KMS-11 (cell line): ENCODE data around the gene FDXACB1.

Experiments
- H2AFZ ChIP-seq: fragments of 200-600 bp; sonication (generic); 2 replicates; pipeline ENCODE4 v1.6.1; 2016; ENCODE audit warnings: antibody characterized with exemption, mixed run types, low read depth
- H3K27ac ChIP-seq: fragments of 200-600 bp; sonication (generic); 2 replicates; pipeline ENCODE4 v1.6.1; 2016; ENCODE audit warnings: mild to moderate bottlenecking, mixed run types
- H3K27me3 ChIP-seq: fragments of 200-600 bp; sonication (generic); 2 replicates; pipeline ENCODE4 v1.6.1; 2017; ENCODE audit warnings: mild to moderate bottlenecking, low read depth, mixed run types, moderate library complexity; ENCODE audit not compliant: insufficient read depth
- H3K36me3 ChIP-seq: fragments of 200-600 bp; sonication (generic); 2 replicates; pipeline ENCODE4 v1.6.1; 2017; ENCODE audit warnings: mild to moderate bottlenecking, mixed run types; ENCODE audit not compliant: insufficient read depth
- H3K4me1 ChIP-seq: fragments of 200-600 bp; sonication (generic); 2 replicates; pipeline ENCODE4 v1.6.1; 2016; ENCODE audit warnings: mild to moderate bottlenecking, low read depth, mixed run types; ENCODE audit not compliant: poor library complexity, severe bottlenecking
- H3K4me2 ChIP-seq: fragments of 200-600 bp; sonication (generic); 2 replicates; pipeline ENCODE4 v1.7.0; 2016; ENCODE audit warnings: mild to moderate bottlenecking, mixed run types
- H3K4me3 ChIP-seq: fragments of 200-600 bp; sonication (generic); IDR thresholded peaks from 2 replicates; pipeline ENCODE4 v1.6.1; 2017; ENCODE audit warnings: low read depth, low read length, mixed read lengths; ENCODE audit not compliant: insufficient read depth
- H3K79me2 ChIP-seq: fragments of 200-600 bp; sonication (generic); 2 replicates; pipeline ENCODE4 v1.6.1; 2016; ENCODE audit warnings: low read depth, mixed run types; ENCODE audit not compliant: insufficient read depth
- H3K9ac ChIP-seq: fragments of 200-600 bp; sonication (generic); 2 replicates; pipeline ENCODE4 v1.6.1; 2016; ENCODE audit warnings: mild to moderate bottlenecking, mixed run types
- H4K20me1 ChIP-seq: fragments of 200-600 bp; sonication (generic); 2 replicates; pipeline ENCODE4 v1.6.1; 2016; ENCODE audit warnings: mild to moderate bottlenecking, mixed run types; ENCODE audit not compliant: insufficient read depth
- TF ChIP-seq, protein P1 (sequence below): fragments of 200-600 bp; sonication (generic); conservative IDR thresholded peaks from 2 replicates; pipeline ENCODE4 v1.6.1; 2017; ENCODE audit warnings: low read depth, mild to moderate bottlenecking, antibody characterized with exemption, low read length, moderate library complexity, mixed read lengths

Gene FDXACB1

DNA sequence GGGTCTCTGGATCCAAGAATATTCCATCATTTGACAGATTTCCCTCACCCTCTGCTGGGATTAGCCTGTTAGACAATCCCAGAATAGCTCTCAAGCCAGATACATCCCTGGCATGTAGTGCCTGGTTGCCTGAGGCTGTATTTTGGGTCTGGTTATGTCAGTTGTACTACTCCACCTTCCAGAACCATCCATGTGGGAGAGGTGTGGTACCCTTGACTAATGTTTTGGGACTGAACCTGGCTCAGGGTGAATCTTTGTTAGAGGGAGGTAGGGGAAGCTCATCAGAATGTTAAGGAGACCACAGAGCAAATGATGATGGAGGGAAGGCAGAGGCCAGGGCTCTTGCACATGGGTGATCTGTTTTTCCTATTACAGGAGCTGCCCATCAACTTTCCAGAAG, 45.0 kb upstream of the FDXACB1 start:
- TF ChIP-seq, protein P1, sequence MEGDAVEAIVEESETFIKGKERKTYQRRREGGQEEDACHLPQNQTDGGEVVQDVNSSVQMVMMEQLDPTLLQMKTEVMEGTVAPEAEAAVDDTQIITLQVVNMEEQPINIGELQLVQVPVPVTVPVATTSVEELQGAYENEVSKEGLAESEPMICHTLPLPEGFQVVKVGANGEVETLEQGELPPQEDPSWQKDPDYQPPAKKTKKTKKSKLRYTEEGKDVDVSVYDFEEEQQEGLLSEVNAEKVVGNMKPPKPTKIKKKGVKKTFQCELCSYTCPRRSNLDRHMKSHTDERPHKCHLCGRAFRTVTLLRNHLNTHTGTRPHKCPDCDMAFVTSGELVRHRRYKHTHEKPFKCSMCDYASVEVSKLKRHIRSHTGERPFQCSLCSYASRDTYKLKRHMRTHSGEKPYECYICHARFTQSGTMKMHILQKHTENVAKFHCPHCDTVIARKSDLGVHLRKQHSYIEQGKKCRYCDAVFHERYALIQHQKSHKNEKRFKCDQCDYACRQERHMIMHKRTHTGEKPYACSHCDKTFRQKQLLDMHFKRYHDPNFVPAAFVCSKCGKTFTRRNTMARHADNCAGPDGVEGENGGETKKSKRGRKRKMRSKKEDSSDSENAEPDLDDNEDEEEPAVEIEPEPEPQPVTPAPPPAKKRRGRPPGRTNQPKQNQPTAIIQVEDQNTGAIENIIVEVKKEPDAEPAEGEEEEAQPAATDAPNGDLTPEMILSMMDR: no peak
- no peak overlapping the region for H3K27ac ChIP-seq
- no peaks in the 10 kb centered on the region for H3K79me2 ChIP-seq
- no peak overlapping the region for H2AFZ ChIP-seq
- H3K36me3 ChIP-seq: no peaks in the 10 kb centered on the region
- no peak overlapping the region for H3K9ac ChIP-seq
- H4K20me1 ChIP-seq: no peaks in the 10 kb centered on the region
- H3K4me3 ChIP-seq: no peak overlapping the region
- no peak overlapping the region for H3K4me2 ChIP-seq
- no peaks in the 10 kb centered on the region for H3K27me3 ChIP-seq
- peaks cover 16% of the 10 kb centered on the region for H3K4me1 ChIP-seq

DNA sequence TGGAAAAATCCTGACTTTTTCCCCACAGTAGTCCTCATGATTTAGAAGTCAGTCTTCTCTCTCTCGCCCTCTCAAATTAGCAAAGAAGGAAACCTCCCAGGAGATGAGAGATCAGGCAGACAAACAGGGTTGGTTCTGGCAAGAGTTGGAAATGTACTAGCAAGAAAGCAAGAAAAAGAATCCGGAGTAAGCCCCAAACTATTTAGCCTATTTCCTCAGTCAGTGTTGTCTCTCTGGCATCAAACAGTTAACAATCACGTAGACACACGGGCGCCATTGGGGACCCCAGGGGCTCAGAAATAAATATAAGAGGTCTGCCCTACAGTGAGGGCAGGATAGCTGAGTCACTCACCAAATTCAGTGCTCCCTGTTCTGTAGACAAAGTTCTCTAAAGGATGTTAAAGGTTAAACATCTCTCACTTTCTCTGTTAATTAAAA, 44.4 kb upstream of the FDXACB1 start:
- Histone ChIP-seq H2AFZ (no peak overlapping the region), H3K36me3 (no peaks in the 10 kb centered on the region), H3K27me3 (no peaks in the 10 kb centered on the region), H3K4me3 (no peak overlapping the region), H3K9ac (no peak overlapping the region), H3K4me1 (peaks cover 21% of the 10 kb centered on the region), H3K27ac (no peak overlapping the region), H3K4me2 (no peak overlapping the region), H4K20me1 (no peaks in the 10 kb centered on the region), H3K79me2 (no peaks in the 10 kb centered on the region)
- TF ChIP-seq, protein P1: no peak

DNA sequence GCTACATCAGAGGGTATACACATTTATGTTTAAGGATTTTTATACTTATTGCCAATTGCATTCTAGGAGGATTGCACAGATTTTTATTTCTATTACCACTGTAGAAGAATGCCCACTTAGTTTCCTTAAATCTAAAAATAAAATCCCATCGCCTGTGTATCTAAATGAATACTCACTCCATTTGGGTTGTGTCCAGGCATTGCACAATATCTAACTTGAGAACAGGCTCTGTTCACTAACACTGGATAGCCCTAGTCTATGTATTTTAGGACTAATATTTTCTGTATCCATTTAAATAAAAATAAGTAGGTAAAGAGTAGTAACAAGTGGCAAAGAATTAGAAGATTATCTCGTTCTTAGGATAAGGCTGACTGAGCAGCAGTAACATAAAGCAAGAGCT, 43.8 kb upstream of the FDXACB1 start:
- TF ChIP-seq, protein P1: no peak

DNA sequence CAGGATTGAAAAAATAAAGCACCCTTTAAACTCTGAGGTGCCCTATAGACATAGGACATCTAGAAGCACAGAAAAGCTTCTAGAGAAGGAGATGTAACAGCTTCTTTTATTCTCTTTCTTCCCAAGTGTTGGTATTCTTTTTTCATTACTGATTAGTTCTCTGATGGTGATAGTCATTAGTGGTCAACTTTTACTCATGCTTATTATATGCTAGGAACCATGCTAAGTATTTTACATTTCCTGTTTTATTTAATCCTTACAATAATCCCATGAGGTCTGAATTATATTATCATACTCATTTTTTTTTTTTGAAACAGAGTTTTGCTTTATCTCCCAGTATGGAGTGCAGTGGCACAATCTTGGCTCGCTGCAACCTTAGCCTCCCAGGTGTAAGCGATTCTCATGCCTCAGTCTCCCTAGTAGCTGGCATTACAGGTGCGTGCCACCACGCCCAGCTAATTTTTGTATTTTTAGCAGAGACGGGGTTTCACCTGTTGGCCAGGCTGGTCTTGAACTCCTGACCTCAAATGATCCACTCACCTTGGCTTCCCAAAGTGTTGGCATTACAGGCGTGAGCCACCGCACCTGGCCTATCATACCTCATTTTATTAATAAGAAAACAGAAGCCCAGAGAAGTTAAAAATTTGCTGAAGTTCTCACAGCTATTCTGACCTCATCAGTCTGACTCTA, 42.7 kb upstream of the FDXACB1 start:
- TF ChIP-seq, protein P1: no peak
- peaks cover 22% of the 10 kb centered on the region for H3K4me1 ChIP-seq
- no peak overlapping the region for H3K4me2 ChIP-seq
- no peak overlapping the region for H2AFZ ChIP-seq
- H4K20me1 ChIP-seq: no peaks in the 10 kb centered on the region
- H3K79me2 ChIP-seq: no peaks in the 10 kb centered on the region
- no peaks in the 10 kb centered on the region for H3K27me3 ChIP-seq
- no peak overlapping the region for H3K4me3 ChIP-seq
- no peak overlapping the region for H3K27ac ChIP-seq
- no peaks in the 10 kb centered on the region for H3K36me3 ChIP-seq
- H3K9ac ChIP-seq: no peak overlapping the region

More for the DNA sequence above, 43.8 kb upstream of the FDXACB1 start:
- Histone ChIP-seq H3K79me2 (no peaks in the 10 kb centered on the region), H3K27me3 (no peaks in the 10 kb centered on the region), H3K36me3 (no peaks in the 10 kb centered on the region), H3K27ac (no peak overlapping the region), H3K9ac (no peak overlapping the region), H3K4me3 (no peak overlapping the region), H2AFZ (no peak overlapping the region), H3K4me1 (peaks cover 22% of the 10 kb centered on the region), H3K4me2 (no peak overlapping the region), H4K20me1 (no peaks in the 10 kb centered on the region)
